Parathyroid adenoma (tissue), 2 donors: ENCODE data around the gene SCAND1.

ENCODE experiments used
- H2AFZ ChIP-seq: fragments of 300-600 bp; sonication (generic); one replicate; pipeline ENCODE4 v1.7.0; 2017; ENCODE audit warnings: antibody characterized with exemption, mild to moderate bottlenecking
- H3K27ac ChIP-seq: fragments of 300-600 bp; sonication (generic); one replicate; pipeline ENCODE4 v1.7.0; 2017
- H3K27me3 ChIP-seq: fragments of 300-600 bp; sonication (generic); one replicate; pipeline ENCODE4 v1.7.0; 2017; ENCODE audit warnings: low read length; ENCODE audit not compliant: control insufficient read depth, insufficient read depth
- H3K36me3 ChIP-seq: fragments of 300-600 bp; sonication (generic); one replicate; pipeline ENCODE4 v1.7.0; 2017; ENCODE audit warnings: low read length; ENCODE audit not compliant: control insufficient read depth, insufficient read depth
- H3K4me1 ChIP-seq: fragments of 300-600 bp; sonication (generic); one replicate; pipeline ENCODE4 v1.7.0; 2017; ENCODE audit warnings: control low read depth
- H3K4me2 ChIP-seq: fragments of 300-600 bp; sonication (generic); one replicate; pipeline ENCODE4 v1.7.0; 2017; ENCODE audit warnings: low read length
- H3K4me3 ChIP-seq: fragments of 300-600 bp; sonication (generic); one replicate; pipeline ENCODE4 v1.7.0; 2017; ENCODE audit warnings: low read depth, low read length
- H3K79me2 ChIP-seq: fragments of 300-600 bp; sonication (generic); one replicate; pipeline ENCODE4 v1.7.0; 2017; ENCODE audit warnings: control low read depth
- H3K9ac ChIP-seq: fragments of 300-600 bp; sonication (generic); one replicate; pipeline ENCODE4 v1.7.0; 2017; ENCODE audit warnings: mild to moderate bottlenecking
- H3K9me3 ChIP-seq: fragments of 300-600 bp; sonication (generic); one replicate; pipeline ENCODE4 v1.7.0; 2017; ENCODE audit warnings: low read length; ENCODE audit not compliant: control insufficient read depth
- TF ChIP-seq, protein P1 (sequence below): fragments of 300-600 bp; sonication (generic); IDR thresholded peaks from one replicate; pipeline ENCODE4 v1.7.0; 2017; ENCODE audit warnings: antibody characterized with exemption, mild to moderate bottlenecking
- donor health status: primary hyperparathyroidism.

SCAND1 gene

DNA sequence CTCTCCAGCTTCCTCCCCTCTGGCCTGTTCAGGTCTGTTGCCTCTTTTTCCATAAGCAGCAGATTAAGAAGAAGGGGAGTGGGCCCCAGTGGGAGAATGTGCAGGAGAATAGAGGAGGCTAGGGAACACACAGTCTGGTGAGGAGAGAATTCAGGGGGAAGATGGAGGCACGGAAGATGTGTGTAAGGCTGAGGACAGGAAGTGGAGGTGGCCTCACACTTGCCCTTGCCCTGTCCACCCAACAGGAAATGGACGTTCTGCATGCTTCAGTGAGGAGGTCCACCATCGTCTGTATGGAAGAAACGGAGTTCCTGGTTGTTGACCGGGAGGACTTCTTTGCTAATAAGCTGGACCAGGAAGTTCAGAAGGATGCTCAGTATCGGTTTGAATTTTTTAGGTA is 30.1 kb upstream of the SCAND1 start:
- Histone ChIP-seq H3K27me3 (no peaks in the 10 kb centered on the region), H3K36me3 (no peaks in the 10 kb centered on the region), H3K9me3 (no peaks in the 10 kb centered on the region), H3K4me3 (no peak overlapping the region), H3K9ac (no peak overlapping the region), H3K79me2 (no peaks in the 10 kb centered on the region), H2AFZ (peak overlapping the region; percentile 42), H3K4me2 (no peak overlapping the region), H3K27ac (no peak overlapping the region), H3K4me1 (no peaks in the 10 kb centered on the region)
- TF ChIP-seq, protein P1, sequence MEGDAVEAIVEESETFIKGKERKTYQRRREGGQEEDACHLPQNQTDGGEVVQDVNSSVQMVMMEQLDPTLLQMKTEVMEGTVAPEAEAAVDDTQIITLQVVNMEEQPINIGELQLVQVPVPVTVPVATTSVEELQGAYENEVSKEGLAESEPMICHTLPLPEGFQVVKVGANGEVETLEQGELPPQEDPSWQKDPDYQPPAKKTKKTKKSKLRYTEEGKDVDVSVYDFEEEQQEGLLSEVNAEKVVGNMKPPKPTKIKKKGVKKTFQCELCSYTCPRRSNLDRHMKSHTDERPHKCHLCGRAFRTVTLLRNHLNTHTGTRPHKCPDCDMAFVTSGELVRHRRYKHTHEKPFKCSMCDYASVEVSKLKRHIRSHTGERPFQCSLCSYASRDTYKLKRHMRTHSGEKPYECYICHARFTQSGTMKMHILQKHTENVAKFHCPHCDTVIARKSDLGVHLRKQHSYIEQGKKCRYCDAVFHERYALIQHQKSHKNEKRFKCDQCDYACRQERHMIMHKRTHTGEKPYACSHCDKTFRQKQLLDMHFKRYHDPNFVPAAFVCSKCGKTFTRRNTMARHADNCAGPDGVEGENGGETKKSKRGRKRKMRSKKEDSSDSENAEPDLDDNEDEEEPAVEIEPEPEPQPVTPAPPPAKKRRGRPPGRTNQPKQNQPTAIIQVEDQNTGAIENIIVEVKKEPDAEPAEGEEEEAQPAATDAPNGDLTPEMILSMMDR, result no peak

DNA sequence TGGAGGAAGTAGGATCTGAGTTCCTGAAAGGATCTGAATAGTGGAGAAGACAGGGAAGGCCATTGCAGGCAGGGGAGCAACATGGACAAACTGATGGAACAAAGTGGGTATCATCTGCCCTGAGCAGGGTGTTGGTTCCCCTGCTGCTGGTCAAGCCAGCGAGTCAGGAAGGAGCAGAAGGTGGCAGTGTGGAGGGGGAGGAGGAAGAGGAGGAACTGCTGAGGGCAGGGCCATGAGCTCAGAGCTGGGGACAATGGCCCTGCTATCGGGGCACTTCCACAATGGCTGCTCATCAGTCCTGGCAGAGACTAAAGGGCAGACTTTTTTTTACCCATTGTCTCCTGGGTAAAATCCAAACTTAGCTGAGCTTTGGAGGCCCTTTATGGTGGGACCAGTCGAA is 27.7 kb upstream of the SCAND1 start:
- Histone ChIP-seq H3K79me2 (no peaks in the 10 kb centered on the region), H2AFZ (no peak overlapping the region), H3K27me3 (no peaks in the 10 kb centered on the region), H3K4me2 (no peak overlapping the region), H3K4me3 (no peak overlapping the region), H3K36me3 (no peaks in the 10 kb centered on the region), H3K9ac (no peak overlapping the region), H3K27ac (no peak overlapping the region), H3K4me1 (no peaks in the 10 kb centered on the region), H3K9me3 (no peaks in the 10 kb centered on the region)
- TF ChIP-seq, protein P1, result no peak

DNA sequence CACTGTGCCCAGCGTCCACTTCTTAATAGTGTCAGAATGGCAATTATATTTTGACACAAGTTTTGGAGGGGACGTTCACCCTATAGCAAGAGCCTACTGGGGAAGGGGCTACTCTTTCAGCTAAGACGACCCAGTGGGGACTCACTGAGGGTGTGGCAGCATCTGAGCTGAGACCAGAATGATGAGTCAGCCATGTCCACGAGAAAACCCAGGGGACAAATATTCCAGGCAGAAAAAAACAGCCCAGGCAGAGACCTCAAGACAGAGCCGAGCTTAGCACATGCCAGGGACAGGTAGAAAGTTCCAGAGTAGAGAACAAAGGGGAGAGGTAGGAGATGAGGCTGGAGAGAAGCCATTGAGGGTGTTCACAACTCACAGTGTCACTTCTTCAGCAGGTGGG is 25.2 kb upstream of the SCAND1 start:
- Histone ChIP-seq H3K4me3 (no peak overlapping the region), H3K9me3 (no peaks in the 10 kb centered on the region), H3K27me3 (no peaks in the 10 kb centered on the region), H3K4me2 (no peak overlapping the region), H3K36me3 (no peaks in the 10 kb centered on the region), H3K4me1 (no peaks in the 10 kb centered on the region), H3K79me2 (no peaks in the 10 kb centered on the region), H3K9ac (no peak overlapping the region), H3K27ac (no peak overlapping the region), H2AFZ (no peak overlapping the region)
- TF ChIP-seq, protein P1, result no peak

DNA sequence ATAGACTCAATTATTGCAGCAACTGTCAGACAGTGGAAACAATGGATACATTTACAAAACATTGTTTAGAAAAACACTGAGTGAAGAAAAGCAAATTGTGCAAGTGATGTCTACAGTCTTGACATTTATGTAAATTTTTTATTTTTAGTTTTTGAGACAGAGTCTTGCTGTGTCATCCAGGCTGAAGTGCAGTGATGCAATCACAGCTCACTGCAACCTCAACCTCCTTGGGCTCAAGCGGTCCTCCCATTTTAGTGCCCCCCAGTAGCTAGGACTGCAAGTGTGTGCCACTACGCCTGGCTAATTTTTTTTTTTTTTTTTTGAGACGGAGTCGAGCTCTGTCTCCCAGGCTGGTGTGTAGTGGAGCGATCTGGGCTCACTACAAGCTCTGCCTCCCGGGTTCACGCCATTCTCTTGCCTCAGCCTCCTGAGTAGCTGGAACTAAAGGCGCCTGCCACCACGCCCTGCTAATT is 23.8 kb upstream of the SCAND1 start:
- no peaks in the 10 kb centered on the region for H3K4me1 ChIP-seq
- H2AFZ ChIP-seq, result no peak overlapping the region
- H3K9ac ChIP-seq, result no peak overlapping the region
- no peaks in the 10 kb centered on the region for H3K36me3 ChIP-seq
- H3K79me2 ChIP-seq, result no peaks in the 10 kb centered on the region
- TF ChIP-seq, protein P1, result no peak
- no peak overlapping the region for H3K4me3 ChIP-seq
- no peaks in the 10 kb centered on the region for H3K9me3 ChIP-seq
- no peaks in the 10 kb centered on the region for H3K27me3 ChIP-seq
- no peak overlapping the region for H3K27ac ChIP-seq
- no peak overlapping the region for H3K4me2 ChIP-seq

DNA sequence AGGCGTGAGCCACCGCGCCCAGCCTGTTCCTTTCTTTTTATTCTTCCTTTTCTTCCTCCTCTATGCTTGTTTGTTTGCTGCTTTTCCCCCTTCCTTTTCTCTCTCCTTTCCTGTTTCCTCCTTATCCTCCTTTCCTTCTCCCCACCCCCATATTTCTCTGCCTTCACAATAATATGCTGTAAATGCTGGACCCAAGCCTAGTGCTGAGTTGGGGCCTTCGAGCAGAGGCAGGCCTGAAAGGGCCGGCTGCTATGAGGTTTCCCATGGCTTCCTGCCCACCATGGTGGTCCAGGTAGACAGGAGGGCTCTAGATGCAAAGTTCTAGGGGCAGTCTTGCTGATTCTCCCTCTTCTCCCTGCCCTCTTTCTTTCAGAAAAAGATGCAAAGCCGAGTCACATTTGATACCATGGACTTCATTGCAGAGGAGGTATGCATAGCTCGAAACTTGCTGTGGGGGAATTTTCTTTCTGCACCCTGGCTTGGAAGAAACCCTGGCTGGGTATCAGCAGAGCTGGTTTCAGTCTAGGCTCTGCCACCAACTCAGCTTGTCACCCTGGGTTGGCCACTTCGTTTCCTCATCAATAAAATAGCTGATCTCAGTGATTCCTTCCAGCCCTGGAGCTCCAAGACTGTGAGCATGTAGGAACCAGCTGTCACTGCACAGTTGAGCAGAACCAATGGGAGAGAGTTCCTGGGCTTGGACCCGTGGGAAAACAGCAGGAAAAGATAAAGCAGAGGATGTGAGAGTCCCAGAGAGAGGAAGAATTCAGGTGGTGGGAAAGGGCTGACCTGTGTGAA is 21.5 kb upstream of the SCAND1 start:
- H3K9ac ChIP-seq, result no peak overlapping the region
- TF ChIP-seq, protein P1, result no peak
- no peaks in the 10 kb centered on the region for H3K9me3 ChIP-seq
- H3K79me2 ChIP-seq, result no peaks in the 10 kb centered on the region
- no peaks in the 10 kb centered on the region for H3K36me3 ChIP-seq
- H3K4me3 ChIP-seq, result no peak overlapping the region
- no peaks in the 10 kb centered on the region for H3K4me1 ChIP-seq
- no peak overlapping the region for H3K27ac ChIP-seq
- H3K4me2 ChIP-seq, result no peak overlapping the region
- no peaks in the 10 kb centered on the region for H3K27me3 ChIP-seq
- H2AFZ ChIP-seq, result no peak overlapping the region
